Cerebellar cortex (tissue), 1 donor: Measurements from ENCODE around the gene PPARD.
"Not testable (repeated sequence)": the region's sequence is repeated elsewhere in the genome, so short reads cannot be mapped to it uniquely, and the experiment has no call there.

ENCODE experiments used
- DNase-seq: peaks from one replicate; pipeline ENCODE4 v3.0.0-alpha.2; 2015; ENCODE audit warnings: low spot score

Gene PPARD

DNA sequence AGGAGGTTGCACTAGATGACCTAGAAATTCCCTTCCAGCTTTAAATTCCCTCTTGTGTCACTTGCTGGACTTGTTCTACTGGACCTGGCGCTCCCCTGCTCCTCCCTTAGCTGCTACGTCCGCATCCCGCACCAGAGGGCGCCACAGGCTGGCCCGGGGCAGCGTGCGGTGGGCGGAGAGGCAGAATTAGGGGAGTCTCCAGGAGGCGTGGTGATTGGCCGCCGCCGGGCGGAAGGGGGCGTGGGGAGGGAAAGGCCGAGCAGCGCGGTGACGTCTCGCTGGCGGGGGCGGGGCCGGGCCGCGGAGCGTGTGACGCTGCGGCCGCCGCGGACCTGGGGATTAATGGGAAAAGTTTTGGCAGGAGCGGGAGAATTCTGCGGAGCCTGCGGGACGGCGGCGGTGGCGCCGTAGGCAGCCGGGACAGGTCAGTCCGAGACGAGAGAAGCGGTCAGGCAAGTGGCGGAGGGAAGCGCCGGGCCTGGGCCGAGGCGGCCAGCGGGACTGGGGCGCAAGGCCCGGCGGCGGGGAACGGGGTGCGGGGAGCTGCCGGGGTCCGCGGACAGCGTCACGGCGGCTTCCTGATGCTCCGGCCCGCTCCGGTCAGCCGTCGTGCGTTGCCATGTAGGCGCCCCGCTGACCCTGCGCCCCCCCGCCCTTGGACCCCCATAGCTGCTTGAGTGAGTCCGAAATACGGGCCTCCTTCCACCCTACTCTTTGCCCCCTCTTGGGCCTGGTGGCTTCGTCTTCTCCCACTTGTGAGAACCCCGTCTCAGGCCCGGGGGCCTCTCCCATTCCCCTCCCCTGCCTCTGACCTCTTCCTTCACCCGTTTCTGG, at the start of gene PPARD:
TSS of gene PPARD (plus strand) at position 301 of the 834 bp plus-strand sequence. CDS start 68,530 bp downstream, outside the sequence.
- DNase-seq = peak; percentile 97

DNA sequence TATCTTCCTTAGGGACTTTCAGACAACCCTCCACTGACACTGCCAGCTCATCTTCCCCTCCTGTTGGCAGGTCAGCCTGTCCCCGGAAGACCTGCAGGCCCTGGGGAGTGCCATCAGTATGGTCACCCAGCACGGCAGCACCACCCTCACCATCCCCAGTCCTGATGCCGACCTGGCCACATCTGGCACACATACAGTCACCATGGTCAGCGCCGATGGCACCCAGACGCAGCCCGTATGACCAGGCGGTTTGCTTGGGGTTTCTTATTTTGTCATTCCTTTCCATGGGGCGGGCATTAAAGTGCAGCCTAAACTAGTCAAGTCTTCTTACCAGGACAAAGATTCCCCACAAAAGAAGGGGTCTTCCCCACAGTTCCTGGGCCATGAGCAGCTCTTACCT, 48.7 kb upstream of the PPARD start:
- no peak for DNase-seq

GRCh38 chr6:35294308-35294945, 47.9 kb upstream of the PPARD start:
- peak; percentile 70 for DNase-seq

- DNase-seq = no peak
Measured at GRCh38 chr6:35295036-35295435, 47.3 kb upstream of the PPARD start.

- peak; percentile 48 for DNase-seq
Measured at GRCh38 chr6:35295521-35296315, 46.6 kb upstream of the PPARD start.

- DNase-seq = no peak
Measured at GRCh38 chr6:35296931-35297600, 45.3 kb upstream of the PPARD start.

DNA sequence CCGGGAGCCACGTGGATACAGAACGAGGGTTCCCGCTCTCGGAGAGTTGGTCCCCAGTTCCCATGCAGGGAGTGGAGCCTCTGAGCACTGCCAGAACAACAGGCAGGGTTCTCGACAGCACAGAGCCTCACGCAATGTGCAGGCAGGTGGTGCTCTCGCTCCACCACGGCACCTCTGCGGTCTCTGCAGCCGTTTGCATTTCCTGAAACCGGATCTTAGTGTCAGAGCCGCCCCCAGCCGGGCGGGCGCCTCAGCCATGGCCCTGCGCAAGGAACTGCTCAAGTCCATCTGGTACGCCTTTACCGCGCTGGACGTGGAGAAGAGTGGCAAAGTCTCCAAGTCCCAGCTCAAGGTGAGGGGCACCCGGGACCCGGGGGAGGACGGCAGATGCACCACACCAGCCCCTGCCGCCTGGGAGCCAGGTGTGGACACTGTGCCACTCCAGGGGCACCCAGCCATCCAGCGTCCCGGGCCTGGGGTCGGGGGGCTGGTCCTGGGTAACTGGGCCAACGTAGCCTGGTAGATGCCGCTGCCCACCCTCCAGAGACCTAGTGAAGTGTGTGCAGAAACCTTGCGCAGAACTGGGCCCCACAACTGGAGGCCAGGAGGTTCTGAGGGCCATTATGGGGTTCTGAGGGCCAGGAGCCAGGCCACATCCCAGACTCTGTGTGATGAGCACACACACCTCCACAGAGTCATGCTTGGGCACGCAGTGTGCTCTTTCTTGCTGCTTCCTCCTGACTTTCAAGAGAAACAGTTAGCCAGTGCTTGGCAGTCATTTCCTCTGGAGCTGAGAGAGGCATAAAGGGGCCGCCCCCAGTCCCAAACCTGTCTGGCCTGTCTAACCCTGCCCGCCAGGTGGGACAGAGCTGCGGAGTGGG, 44.5 kb upstream of the PPARD start, which contains the start of gene DEF6:
TSS of gene DEF6 (plus strand) at position 218 of the 881 bp plus-strand sequence. CDS start at position 257, 39 bp downstream.
- peak; percentile 70 for DNase-seq

- DNase-seq = no peak
Measured at GRCh38 chr6:35298625-35299140, 43.7 kb upstream of the PPARD start.

- no peak for DNase-seq
Measured at GRCh38 chr6:35299674-35300073, 42.7 kb upstream of the PPARD start.

- no peak for DNase-seq
Measured at GRCh38 chr6:35300848-35301247, 41.5 kb upstream of the PPARD start.

- no peak for DNase-seq
Measured at GRCh38 chr6:35302604-35303241, 39.6 kb upstream of the PPARD start.

GRCh38 chr6:35304299-35304698, 38.1 kb upstream of the PPARD start:
- no peak for DNase-seq

- no peak for DNase-seq
Measured at GRCh38 chr6:35305117-35305516, 37.2 kb upstream of the PPARD start.

DNA sequence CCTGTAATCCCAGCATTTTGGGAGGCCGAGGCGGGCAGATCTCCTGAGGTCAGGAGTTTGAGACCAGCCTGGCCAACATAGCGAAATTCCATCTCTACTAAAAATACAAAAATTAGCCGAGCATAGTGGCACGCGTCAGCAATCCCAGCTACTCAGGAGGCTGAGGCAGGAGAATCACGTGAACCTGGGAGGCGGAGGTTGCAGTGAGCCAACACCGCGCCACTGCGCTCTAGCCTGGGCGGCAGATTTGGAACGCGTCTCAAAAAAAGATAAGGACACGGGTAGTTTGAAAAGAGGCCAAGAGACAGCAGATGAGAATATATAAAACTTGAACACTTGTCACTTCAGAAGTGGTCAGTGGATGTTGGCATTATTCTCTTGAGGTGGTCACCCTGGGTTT, 35.2 kb upstream of the PPARD start:
- not testable (repeated sequence) for DNase-seq

DNA sequence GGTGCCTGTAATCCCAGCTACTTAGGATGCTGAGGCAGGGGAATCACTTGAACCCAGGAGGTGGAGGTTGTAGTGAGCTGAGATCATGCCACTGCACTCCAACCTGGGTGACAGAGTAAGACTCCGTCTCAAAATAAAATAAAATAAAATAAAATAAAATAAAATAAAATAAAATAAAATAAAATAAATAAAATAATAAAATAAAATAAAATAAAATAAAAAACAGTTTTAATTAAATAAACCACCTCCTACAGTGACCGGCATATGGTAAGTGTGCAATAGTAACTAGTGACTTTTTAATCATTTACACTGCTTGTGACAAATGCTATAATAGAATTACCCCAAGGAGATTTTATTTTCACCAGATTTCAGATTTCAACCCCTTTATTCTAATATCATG, 33.8 kb upstream of the PPARD start:
- not testable (repeated sequence) for DNase-seq

DNA sequence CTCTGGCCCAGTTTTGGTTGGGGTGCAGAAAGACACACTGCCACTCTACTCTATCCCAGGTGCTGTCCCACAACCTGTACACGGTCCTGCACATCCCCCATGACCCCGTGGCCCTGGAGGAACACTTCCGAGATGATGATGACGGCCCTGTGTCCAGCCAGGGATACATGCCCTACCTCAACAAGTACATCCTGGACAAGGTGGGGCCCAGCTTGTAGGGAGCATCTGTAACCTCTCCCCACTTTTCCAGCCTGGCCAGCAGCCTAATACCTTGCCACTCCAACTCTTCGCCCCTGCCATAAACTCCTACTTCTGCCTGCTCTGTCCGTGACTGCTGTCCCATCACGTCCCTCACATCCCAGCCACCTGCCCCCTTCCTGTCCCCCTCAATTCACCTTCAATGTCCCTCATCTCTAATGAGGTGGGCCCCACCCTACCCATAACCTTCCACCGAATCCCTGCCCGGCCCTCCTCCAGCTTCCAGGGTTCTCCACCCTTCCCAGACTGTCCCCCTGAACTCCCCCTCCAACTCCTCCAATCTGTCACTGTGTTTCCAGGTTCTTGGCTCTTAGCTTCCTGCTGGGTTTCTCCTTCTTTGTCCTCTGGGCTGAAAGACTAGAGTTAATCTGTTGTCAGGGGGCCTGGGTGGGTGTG, 32.6 kb upstream of the PPARD start:
- no peak for DNase-seq

DNA sequence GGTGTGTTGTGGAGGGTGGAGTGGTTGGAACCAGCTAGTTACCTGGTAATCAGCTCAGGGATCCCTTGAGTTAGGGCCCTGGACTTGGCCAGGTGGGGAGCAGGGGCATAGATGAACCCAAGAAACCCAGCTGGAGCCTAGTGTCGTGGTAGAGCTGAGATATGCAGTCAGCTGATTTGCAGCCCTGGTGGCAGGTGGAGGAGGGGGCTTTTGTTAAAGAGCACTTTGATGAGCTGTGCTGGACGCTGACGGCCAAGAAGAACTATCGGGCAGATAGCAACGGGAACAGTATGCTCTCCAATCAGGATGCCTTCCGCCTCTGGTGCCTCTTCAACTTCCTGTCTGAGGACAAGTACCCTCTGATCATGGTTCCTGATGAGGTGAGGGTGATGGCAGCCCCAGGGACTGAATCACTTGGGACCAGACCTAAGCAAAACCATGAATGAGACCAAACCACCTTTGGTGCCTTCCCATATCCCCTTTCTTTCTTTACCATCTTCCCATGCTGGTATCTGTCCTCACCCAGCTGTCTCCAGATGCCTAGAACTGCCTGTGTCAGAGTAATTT, 32.0 kb upstream of the PPARD start:
- DNase-seq = no peak

- no peak for DNase-seq
Measured at GRCh38 chr6:35311390-35312075, 30.8 kb upstream of the PPARD start.
